ENCODE data around the gene RBX1. TPM values are rescaled to one million over a fixed set of nuclear protein-coding genes. Genes with fewer than 3 reads are reported as not detected.

Gene RBX1
- total RNA-seq, 1 donor from 2014 or later, result 117 TPM

DNA sequence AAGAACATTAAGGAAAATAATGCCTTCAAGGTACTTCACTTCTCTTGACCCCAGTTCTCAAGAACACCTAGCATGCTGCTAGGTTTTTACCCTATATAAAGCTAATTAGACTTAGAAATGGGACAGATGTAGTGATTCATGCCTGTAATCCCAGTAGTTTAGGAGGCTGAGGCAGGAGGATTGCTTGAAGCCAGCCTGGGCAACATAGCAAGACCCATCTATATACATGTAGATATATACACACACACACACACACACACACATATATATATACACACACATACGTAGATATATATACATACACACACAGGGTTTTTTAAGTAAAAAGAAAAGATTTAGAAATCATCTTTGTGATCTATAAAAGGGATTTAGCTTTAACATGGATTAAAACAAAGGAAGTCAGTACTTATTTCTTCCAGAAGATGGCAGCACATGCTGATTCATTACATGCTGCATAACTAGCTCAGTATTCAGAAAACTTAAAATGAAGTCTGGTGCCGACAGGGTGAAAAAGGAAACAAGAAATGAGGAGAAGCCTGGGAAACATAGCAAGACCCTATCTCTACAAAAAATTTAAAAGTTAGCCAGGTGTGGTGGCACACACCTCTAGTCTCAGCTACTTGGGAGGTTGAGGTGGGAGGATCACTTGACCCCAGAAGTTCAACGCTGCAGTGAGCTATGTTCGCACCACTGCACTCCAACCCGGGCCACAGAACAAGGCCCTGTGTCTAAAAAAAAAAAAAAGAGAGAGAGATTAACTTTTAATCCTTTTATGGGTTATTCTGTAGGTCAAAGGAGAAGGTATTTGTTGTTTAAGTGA lies 28.5 kb upstream of the RBX1 start:
- Mint-ChIP-seq H3K27me3 (ENCODE audit: insufficient read depth, low read depth) (peaks cover 3% of the 10 kb centered on the region), H3K9me3 (no peaks in the 10 kb centered on the region), H3K4me3 (no peak overlapping the region), H3K36me3 (peaks cover 17% of the 10 kb centered on the region), H3K4me1 (peaks cover 3% of the 10 kb centered on the region), H3K27ac (peak overlapping the region; percentile 16)
- H3K4me3 ChIP-seq, result no peak overlapping the region
- no peak overlapping the region for H2AFZ ChIP-seq (replicated peaks)
- no peaks in the 10 kb centered on the region for H3K27me3 ChIP-seq
- H3K4me1 ChIP-seq, result no peaks in the 10 kb centered on the region
- no peaks in the 10 kb centered on the region for H4K20me1 ChIP-seq (ENCODE audit: low read depth)
- H3K9me3 ChIP-seq (ENCODE audit: low read depth), result no peaks in the 10 kb centered on the region
- no peak overlapping the region for H3K9ac ChIP-seq
- no peak for TF ChIP-seq EZH2phosphoT487 (IDR thresholded peaks at IDR 0.05)
- no peak for TF ChIP-seq EZH2 (IDR thresholded peaks at IDR 0.05)
- TF ChIP-seq, protein P1, sequence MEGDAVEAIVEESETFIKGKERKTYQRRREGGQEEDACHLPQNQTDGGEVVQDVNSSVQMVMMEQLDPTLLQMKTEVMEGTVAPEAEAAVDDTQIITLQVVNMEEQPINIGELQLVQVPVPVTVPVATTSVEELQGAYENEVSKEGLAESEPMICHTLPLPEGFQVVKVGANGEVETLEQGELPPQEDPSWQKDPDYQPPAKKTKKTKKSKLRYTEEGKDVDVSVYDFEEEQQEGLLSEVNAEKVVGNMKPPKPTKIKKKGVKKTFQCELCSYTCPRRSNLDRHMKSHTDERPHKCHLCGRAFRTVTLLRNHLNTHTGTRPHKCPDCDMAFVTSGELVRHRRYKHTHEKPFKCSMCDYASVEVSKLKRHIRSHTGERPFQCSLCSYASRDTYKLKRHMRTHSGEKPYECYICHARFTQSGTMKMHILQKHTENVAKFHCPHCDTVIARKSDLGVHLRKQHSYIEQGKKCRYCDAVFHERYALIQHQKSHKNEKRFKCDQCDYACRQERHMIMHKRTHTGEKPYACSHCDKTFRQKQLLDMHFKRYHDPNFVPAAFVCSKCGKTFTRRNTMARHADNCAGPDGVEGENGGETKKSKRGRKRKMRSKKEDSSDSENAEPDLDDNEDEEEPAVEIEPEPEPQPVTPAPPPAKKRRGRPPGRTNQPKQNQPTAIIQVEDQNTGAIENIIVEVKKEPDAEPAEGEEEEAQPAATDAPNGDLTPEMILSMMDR (IDR thresholded peaks at IDR 0.05), result peak; percentile 81
- DNase-seq (ENCODE audit: low spot score), result peak; percentile 55
- no peak overlapping the region for H3K27ac ChIP-seq
- peaks cover 6% of the 10 kb centered on the region for H3K36me3 ChIP-seq
- H3K79me2 ChIP-seq (ENCODE audit: low read depth), result no peaks in the 10 kb centered on the region
- peaks cover 6% of the 10 kb centered on the region for H3F3A ChIP-seq (ENCODE audit: low read depth)
- H3K4me2 ChIP-seq, result no peak overlapping the region

DNA sequence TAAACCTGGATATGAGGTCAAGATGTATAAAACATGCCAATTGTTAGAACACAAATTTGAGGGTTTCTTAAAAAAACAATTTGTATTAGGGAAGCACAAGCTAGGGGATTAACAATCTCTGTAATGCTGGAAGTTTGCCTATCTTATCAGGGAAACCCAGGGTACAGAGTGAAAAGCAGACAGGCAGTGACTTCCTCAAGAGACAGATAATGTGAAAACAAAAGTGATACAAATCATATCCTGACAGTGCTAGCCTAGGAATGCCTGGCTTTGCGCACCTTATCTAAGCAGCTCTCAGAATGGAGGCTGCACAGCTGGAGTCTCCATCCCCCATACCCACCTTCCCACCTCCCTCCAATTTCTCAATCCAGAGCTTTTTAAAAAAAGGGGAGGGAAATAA lies 22.5 kb upstream of the RBX1 start:
- H3K4me1 Mint-ChIP-seq, result no peaks in the 10 kb centered on the region
- TF ChIP-seq EZH2 (IDR thresholded peaks at IDR 0.05) (no peak), EZH2phosphoT487 (IDR thresholded peaks at IDR 0.05) (no peak)
- TF ChIP-seq, protein P1 (IDR thresholded peaks at IDR 0.05), result no peak
- no peaks in the 10 kb centered on the region for H3K9me3 Mint-ChIP-seq
- H3K9me3 ChIP-seq (ENCODE audit: low read depth), result no peaks in the 10 kb centered on the region
- no peak overlapping the region for H3K4me3 Mint-ChIP-seq
- no peaks in the 10 kb centered on the region for H3K4me1 ChIP-seq
- no peak overlapping the region for H2AFZ ChIP-seq (replicated peaks)
- no peak overlapping the region for H3K9ac ChIP-seq
- no peaks in the 10 kb centered on the region for H3K27me3 ChIP-seq
- no peak for DNase-seq (ENCODE audit: low spot score)
- H3K36me3 Mint-ChIP-seq, result peaks cover 13% of the 10 kb centered on the region
- H3F3A ChIP-seq (ENCODE audit: low read depth), result peaks cover 5% of the 10 kb centered on the region
- peaks cover 3% of the 10 kb centered on the region for H3K27me3 Mint-ChIP-seq (ENCODE audit: insufficient read depth, low read depth)
- no peaks in the 10 kb centered on the region for H3K79me2 ChIP-seq (ENCODE audit: low read depth)
- no peak overlapping the region for H3K4me2 ChIP-seq
- no peak overlapping the region for H3K4me3 ChIP-seq
- H3K27ac ChIP-seq, result no peak overlapping the region
- no peak overlapping the region for H3K27ac Mint-ChIP-seq
- H3K36me3 ChIP-seq, result peaks cover 5% of the 10 kb centered on the region
- no peaks in the 10 kb centered on the region for H4K20me1 ChIP-seq (ENCODE audit: low read depth)

GRCh38 chr22:40932396-40932795 lies 18.8 kb upstream of the RBX1 start:
- Histone ChIP-seq H3K79me2 (ENCODE audit: low read depth) (no peaks in the 10 kb centered on the region), H3K27ac (no peak overlapping the region), H3K4me3 (no peak overlapping the region), H3K27me3 (no peaks in the 10 kb centered on the region), H3K4me1 (no peaks in the 10 kb centered on the region), H3K4me2 (no peak overlapping the region), H3K9me3 (ENCODE audit: low read depth) (no peaks in the 10 kb centered on the region), H4K20me1 (ENCODE audit: low read depth) (no peaks in the 10 kb centered on the region), H3K9ac (peak overlapping the region; percentile 1), H2AFZ (replicated peaks) (no peak overlapping the region), H3K36me3 (no peaks in the 10 kb centered on the region), H3F3A (ENCODE audit: low read depth) (peaks cover 5% of the 10 kb centered on the region)
- TF ChIP-seq, protein P1 (IDR thresholded peaks at IDR 0.05), result no peak
- TF ChIP-seq EZH2phosphoT487 (IDR thresholded peaks at IDR 0.05) (no peak), EZH2 (IDR thresholded peaks at IDR 0.05) (no peak)
- Mint-ChIP-seq H3K4me3 (no peak overlapping the region), H3K27ac (no peak overlapping the region), H3K9me3 (no peaks in the 10 kb centered on the region), H3K4me1 (no peaks in the 10 kb centered on the region), H3K27me3 (ENCODE audit: insufficient read depth, low read depth) (no peaks in the 10 kb centered on the region), H3K36me3 (no peaks in the 10 kb centered on the region)
- no peak for DNase-seq (ENCODE audit: low spot score)

Data from neural progenitor cell (in vitro differentiated cells).